GM21529 (cell line): Measurements from ENCODE around the gene PMM1.

Experiments used
- ATAC-seq: cut with Tn5 transposase; IDR thresholded peaks from one replicate; pipeline ENCODE4 v1.9.1; 2021; ENCODE audit not compliant: unreplicated experiment

Gene PMM1

DNA sequence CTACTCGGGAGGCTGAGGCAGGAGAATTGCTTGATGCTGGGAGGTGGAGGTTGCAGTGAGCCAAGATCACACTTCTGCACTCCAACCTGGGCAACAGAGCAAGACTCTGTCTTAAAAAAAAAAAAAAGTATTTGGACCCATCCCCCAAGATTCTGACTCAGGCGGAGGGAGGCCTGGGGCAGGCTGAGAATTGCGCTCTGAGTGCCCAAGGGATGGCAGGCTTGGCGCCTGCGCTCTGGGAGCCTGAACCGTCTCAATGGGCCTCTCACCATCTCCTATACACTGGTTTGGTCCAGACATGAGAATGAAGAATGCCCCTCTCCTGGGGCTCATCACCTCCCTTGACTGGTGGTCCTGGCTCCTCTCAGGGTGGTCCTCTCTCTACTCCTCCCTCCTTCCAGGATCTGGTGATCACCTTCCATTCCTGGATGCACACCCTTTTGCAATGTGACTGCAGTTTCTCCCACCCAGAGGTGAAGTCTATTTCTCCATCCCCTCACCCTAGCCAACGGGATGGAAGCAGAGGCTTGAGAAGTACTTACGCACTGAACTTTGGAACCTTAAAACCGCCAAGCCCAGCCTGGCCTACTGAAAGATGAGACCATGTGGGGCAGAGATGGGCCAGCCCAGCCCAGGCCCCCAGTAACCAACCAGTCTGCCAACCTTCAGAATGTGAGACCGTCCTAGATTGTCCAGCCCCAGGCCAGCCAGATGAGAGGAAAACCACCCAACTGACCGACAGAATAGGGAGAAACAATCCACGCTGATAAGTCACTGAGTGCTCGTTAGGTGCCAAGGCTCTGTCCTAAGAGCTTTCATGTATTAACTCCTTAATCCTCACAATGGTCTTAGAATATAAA, 50.3 kb downstream of the PMM1 start:
- no peak for ATAC-seq

DNA sequence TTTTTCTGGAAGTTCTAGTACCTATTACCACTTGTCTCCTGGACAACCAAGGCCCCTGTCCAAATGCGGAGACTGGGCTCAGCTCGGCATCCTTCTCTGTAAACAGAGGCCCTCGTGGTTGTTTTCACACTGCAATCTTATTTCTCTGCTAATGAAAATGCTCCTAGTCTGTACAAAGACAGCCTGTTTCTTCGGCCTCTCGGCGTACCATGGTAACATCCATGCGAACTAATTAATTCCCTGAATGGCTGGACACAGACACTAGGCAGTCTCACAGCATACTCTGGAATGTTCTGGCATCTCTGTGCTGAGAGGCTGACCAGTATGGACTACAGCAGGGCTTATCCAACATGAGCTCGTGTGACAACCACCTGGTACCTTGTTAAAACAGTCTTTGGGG, 51.1 kb downstream of the PMM1 start:
- no peak for ATAC-seq

DNA sequence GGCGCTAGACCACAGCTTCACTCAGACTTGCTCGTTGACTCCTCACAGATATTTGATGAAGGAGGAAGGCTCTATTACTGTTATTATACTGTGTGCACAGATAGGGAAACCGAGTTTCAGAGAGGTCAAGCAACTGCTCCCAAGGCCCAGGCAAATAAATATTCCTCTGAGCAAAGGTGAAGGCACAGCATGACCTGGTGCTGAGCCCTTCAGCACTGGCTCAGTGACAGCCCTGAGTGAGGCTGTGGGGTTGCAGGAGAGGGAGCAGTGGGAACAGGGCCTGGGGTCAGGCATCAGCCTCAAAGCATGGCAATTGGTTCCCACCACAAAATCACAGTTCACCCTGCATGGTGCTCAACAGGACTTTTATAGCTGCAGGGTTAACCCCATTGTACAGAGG, 52.4 kb downstream of the PMM1 start:
- no peak for ATAC-seq

DNA sequence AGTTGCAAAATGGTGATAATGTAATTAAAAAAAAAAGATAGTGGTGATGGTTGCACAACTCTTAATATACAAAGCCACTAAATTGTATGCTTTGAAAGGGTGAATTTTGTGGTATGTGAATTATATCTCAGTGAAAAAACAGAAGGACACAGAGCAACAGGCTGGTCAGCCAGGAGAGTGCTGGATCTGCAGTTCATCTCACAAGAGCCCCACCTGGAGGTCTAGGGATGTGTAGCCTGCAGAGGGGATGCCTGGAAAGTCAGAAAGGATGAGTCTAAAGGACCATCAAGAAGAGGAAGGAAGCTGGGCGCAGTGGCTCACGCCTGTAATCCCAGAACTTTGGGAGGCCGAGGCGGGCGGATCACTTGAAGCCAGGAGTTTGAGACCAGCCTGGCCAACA, 54.4 kb downstream of the PMM1 start:
- no peak for ATAC-seq

DNA sequence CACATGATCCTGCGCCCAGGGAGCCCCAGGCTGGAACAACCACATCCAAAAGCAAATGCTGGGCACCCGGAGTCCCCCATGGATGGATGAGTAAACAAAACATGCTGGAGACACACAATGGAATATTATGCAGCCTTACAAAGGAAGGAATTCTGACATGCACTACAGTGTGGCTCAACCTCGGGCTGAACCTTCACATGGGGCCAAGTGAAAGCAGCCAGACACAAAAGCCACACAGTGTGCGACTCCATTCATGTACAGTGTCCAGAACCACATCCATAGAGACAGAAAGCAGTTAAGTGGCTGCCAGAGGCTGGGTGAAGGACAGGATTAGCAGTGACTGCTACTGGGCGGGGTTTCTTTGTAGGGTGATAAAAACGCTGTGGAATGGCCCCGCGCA, 55.4 kb downstream of the PMM1 start:
- no peak for ATAC-seq

DNA sequence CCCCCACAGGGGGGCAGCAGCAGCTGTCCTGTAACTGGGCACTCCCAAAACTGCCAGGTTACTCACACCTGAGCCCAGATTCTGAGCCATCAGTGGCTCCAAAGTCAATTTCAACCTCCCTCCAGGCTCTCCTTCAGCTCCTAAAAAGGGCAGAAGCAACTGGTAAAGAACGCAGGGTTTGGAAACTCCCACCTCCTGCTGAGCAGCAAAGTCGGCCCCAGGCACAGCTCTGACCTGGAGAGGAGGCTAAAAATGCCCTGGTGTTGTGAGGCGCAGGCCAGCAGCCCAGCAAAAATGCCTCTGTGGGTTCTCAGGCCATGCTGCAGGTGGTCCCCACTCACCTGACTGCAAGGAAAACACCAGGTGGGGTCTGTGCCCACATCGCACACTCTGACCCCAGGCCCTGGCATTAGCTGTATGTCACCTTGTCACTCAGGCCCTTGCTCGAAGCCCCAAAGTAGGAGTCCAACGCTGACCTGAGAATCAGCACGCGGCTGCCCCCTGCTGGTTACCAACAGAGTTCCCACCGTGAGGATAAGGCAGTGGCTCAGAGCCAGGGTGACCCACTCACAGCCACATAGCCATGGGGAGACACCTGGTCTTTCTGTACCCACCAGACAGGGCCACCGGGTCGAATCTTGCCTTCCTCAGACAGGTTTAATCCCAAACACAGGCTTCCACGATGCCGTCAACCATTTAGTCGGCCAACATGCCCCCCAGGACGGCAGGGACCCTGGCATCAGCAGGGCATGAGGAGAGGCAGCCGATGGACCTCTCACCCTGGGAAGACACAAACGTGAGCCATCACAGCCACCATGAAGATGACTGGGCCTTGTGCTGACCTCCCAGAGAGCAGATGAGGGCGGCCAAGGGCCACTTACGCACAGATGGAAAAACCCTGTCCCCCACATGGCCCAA, 56.5 kb downstream of the PMM1 start:
- peak; percentile 51 for ATAC-seq

DNA sequence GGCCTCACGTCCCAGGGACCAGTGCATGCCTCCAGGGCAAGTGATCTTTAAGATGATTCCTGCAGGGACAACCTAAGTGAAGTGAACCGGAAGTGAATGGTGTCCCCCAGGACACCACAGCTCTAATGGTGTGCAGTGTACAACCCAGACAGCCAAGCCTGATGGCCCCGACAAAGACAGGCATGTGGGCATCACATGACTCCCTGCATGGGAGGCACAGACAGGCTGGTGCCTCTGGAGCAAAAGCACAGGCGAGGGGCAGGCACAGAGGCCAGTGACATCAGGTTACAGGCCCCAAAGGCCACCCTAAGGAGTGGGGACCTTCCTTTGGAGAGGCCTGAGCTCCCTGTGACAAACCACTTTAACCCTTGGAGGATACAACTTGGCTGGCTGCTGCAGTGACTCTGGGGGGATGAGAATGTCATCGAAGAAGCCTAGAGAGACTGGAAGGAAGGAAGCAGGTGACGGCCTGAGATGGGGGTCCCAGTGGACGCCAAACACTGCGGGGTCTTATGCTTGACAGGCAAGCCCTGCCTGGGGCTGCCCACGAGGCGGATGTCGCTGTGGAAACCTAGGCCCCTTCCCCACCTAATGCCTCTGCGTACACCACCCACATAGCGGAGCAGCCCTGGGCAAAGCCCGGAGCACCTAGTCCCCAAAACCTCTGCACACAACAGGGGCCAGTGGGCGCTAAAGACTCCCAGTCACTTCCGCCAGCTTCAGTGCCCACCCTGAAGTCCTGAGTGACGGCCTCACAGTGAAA, 57.7 kb downstream of the PMM1 start:
- no peak for ATAC-seq

DNA sequence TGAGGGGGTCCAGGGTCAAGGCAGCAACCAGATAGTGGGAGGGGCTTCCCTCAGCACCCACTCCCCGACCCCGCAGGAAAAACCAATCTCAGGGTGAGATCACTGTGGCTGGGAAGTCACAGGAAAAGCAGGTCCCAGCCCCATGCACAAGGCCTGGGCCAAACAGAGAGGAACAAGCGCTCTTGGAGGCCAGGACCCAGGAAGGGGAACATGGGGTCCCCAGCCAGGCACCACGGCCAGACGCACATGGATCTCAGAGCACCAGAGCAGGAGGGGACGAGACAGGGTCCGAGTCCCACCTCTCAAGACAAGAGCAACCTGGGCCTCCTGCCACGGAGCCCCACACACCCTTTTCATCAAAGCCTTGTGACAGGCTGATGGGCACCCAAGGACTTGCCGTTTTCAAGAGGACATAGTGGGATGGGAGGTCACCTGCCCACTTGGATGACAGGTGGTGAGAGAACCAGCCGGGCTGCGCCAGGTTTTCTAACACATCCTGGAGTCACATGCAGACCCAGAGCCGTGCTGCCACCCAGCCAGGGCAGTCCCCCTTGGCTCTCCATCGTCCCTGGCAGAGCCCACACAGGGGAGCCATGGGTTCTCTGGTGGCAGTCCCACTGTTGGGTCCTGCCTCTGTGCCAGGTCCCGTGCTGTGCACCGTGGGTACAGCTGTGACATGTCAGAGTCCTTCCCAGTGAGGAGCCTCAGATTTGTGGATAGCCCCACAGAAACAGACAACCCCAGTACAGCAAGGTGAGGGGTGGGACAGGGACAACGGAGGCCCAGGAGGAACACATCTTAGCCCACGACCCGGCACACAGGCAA, 58.5 kb downstream of the PMM1 start:
- no peak for ATAC-seq

DNA sequence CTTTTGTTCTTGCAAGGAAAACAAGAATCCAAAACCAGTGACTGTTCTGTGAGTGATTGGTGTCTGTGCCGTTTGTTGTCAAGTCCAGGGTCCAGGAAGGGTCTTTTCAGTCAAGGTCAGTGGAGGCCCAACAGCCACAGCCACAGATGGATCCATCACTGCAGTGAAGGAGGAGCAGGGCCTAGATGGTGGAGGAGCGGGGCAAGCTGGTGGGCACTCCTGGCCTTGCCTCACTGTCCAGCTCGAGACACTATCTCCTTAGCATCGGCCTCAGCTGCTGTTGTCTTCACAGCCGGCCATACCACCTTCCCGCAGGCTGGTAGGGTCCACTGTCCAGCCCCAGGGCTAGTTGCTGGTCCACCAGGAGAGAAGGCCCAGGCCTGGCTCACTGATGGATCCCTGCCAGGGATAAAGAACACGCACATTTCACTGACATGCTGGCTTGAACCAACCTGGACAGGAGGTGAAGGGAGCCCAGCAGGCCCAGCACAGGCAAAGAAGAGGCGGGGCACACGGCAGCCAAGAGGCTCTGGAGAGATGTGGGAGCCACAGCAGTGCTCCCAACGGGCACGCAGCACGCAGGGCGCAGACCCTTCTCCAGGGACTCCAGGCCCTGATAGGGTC, 60.6 kb downstream of the PMM1 start:
- ATAC-seq = no peak

DNA sequence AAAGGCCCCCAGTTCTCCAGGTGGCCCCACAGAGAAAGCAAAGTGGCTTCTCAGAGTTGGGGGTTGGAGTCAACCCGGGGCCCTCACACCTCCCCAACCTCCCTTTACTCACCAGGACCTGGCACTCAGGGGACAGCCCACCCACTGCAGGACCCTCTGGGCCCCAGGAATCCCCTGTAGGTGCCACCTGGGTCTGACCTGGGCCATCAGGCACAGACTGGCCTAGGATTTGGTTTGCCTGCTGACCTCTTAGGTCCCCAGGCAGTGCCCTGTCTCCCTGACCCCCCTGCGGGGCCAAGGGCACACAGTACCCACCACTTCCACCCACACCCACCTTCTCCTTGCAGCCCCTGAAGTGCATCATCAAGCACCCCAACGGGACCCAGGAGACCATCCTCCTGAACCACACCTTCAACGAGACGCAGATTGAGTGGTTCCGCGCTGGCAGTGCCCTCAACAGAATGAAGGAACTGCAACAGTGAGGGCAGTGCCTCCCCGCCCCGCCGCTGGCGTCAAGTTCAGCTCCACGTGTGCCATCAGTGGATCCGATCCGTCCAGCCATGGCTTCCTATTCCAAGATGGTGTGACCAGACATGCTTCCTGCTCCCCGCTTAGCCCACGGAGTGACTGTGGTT, 61.4 kb downstream of the PMM1 start:
- no peak for ATAC-seq
